ENCODE results near the gene UNC79.

The UNC79 gene

DNA sequence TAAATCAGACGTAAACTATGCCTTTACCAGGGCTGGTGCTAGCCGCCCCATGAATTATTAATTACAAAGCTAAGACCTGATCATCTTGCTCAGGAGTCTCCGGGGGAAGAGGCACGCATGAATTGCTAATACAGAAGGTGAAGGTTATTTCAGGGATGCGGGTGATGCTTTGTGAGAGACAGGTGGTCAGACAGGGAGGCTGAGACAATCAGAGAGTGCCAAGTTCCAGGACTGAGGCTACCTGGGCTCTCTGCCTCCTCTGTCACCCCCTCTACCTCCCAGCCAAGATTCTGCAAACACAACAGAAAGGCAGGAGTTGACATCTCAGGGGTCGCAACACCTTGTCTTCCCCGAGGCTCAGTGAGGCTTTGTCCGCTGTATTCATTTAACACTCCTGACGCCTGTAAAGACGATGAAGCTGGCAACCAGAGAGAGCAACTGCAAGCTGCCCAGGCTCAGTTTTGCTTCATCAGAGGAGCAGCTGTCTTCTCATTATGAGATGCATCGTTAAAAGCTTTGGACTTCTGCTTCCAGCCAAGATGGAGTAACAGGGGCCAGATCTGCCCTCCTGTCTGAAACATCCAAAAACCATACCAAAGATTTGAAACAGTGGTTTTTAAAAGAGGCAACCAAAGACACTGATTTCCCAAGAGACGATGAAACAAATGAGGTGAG lies 311.0 kb downstream of the UNC79 start:
- DNase-seq (ENCODE audit: low read depth): no peak
- H3K4me3 ChIP-seq (ENCODE audit: low read depth, low read length): no peak overlapping the region
- TF ChIP-seq CTCF (IDR thresholded peaks at IDR 0.05; ENCODE audit: control insufficient read depth, extremely low read depth, insufficient read depth): no peak

DNA sequence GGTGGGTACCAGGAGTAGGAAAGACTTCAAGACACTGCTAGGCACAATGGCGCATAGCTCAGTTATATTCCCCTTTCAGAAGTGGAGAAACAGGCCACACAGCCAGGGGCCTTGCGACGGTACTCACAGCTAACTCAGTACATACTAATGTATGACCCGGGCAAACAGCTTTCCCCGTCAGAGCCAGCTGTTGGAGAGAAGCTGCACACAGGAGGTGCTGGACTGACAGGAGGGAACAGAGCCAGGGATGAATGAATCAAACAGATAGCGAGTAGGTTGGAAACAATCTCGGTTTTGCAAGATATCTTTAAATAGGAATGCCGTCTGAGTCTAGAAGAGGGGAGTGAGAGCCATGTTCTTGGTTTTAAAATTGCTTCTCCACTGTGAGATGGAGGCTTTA lies 312.0 kb downstream of the UNC79 start:
- TF ChIP-seq CTCF (IDR thresholded peaks at IDR 0.05; ENCODE audit: control insufficient read depth, extremely low read depth, insufficient read depth): no peak
- DNase-seq (ENCODE audit: low read depth): no peak
- no peak overlapping the region for H3K4me3 ChIP-seq (ENCODE audit: low read depth, low read length)

DNA sequence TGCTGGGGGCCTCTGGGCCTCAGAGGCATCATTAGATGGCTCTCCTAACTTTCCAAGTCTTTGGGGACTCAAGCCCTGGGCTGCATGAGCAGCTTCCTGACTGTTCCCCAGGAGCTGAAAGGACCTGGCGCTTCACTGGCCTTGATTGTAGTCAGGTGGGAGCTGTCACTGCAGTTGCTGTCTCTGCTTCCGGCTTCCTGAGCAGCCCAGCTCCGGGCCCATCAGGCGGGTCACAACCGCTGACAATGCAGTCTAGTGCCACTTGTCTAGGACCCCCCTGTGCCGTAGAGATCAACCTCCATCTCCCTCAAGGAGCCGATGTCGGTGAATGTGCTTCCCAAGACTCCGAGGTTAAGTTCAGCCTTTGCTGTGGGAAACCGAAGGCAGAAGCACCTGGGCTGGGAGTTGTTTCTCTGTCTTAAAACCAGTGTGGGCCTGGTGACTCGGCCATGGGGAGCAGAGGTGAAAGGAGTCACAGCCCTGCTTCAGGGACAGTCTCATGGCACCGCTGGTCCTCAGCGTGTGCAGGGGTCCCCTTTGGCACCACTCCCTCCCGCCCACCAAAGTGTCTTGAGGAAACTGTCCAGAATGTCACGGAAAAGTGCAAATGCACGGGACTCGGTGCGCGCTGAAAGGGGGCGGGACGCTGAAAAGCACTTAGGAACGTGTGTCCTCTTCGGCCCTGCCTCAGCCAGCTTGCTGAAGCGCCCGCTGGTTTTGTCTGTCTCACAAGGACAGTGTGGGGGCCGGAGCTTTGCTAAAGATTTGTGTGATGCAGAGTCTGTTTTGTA lies 312.7 kb downstream of the UNC79 start:
- DNase-seq (ENCODE audit: low read depth): no peak
- TF ChIP-seq CTCF (IDR thresholded peaks at IDR 0.05; ENCODE audit: control insufficient read depth, extremely low read depth, insufficient read depth): no peak
- H3K4me3 ChIP-seq (ENCODE audit: low read depth, low read length): no peak overlapping the region

DNA sequence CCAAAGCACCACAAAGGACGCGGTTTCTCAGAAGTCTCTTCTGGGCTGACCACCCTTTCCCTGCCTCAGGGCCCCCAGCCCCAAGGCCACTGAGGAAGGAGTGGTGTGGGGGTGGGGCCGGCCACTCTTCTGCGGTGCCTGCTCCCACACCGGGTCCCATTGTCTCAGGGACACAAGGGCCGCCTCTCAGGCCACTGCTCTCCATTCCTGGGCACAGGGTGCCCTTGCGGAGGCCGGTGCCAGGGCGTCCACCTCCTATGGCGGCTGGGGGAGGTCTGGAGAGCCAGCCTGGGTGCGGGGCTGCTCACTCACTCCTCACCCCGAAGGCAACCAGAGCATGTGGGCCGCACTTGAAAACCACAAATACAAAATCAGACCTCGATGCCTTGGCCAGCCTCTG lies 313.4 kb downstream of the UNC79 start:
- TF ChIP-seq CTCF (IDR thresholded peaks at IDR 0.05; ENCODE audit: control insufficient read depth, extremely low read depth, insufficient read depth): no peak
- no peak overlapping the region for H3K4me3 ChIP-seq (ENCODE audit: low read depth, low read length)
- DNase-seq (ENCODE audit: low read depth): no peak

GRCh38 chr14:93744876-93745275 lies 314.1 kb downstream of the UNC79 start:
- DNase-seq (ENCODE audit: low read depth): no peak
- no peak for TF ChIP-seq CTCF (IDR thresholded peaks at IDR 0.05; ENCODE audit: control insufficient read depth, extremely low read depth, insufficient read depth)
- H3K4me3 ChIP-seq (ENCODE audit: low read depth, low read length): no peak overlapping the region

DNA sequence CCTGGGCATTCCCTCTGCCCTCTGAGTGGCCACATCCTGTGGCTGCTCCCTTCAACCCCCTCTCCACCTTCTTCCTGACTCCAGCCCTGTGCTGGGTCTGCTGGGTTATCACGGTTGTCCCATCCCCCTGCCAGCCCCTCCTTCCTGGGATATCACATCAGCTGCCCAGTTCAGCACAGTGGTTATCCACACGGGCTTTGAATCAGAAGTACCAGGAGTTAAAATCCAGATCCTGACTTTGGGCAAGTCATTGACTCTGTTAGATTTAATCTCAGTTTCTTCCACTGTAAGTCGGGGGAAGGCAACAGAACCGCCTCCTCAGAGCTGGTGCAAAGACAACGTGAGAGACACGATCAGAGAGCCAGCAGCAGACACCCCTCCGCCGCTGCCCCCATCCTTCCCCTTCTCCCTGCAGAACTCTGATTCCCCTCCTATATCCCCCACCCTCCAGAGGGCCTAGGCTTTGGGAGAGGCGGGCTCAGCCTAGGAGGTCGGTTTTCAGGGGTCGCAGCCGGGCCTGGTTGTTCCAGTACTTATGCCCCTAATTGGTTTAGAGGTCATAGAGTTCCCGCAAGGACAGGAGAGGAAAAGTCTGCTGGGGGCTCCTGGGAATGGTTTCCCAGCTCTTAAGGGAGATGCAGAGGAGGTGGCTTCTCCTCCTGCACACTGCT lies 315.0 kb downstream of the UNC79 start:
- no peak overlapping the region for H3K4me3 ChIP-seq (ENCODE audit: low read depth, low read length)
- no peak for TF ChIP-seq CTCF (IDR thresholded peaks at IDR 0.05; ENCODE audit: control insufficient read depth, extremely low read depth, insufficient read depth)
- no peak for DNase-seq (ENCODE audit: low read depth)
